ENCODE results near the gene PATL2.
"Not testable (repeated sequence)": the region's sequence is repeated elsewhere in the genome, so short reads cannot be mapped to it uniquely, and the experiment has no call there.

- TF ChIP-seq CTCF, POLR2A (IDR thresholded peaks at IDR 0.05): not testable (repeated sequence)
Observed at GRCh38 chr15:44682809-44683682, 28.1 kb downstream of the PATL2 start.

Measured in right lobe of liver (tissue), 4 donors.